ENCODE results near the gene USB1. TPM values are rescaled to one million over a fixed set of nuclear protein-coding genes. Genes with fewer than 3 reads are reported as not detected.

Gene USB1
- total RNA-seq, 4 donors from 2014 or later: 20.7 to 43.5 (median 26.8) TPM

GRCh38 chr16:58056580-58056979 lies 55.4 kb downstream of the USB1 start:
- TF ChIP-seq CTCF (IDR thresholded peaks at IDR 0.05; ENCODE audit: low read depth): no peak

GRCh38 chr16:58057121-58057520 lies 55.9 kb downstream of the USB1 start:
- no peak for TF ChIP-seq CTCF (IDR thresholded peaks at IDR 0.05; ENCODE audit: low read depth)

GRCh38 chr16:58057784-58058183 lies 56.6 kb downstream of the USB1 start:
- TF ChIP-seq CTCF (IDR thresholded peaks at IDR 0.05; ENCODE audit: low read depth): no peak

GRCh38 chr16:58062821-58063220 lies 61.6 kb downstream of the USB1 start:
- TF ChIP-seq CTCF (IDR thresholded peaks at IDR 0.05; ENCODE audit: low read depth): no peak

GRCh38 chr16:58063377-58064076 lies 62.3 kb downstream of the USB1 start:
- no peak for TF ChIP-seq CTCF (IDR thresholded peaks at IDR 0.05; ENCODE audit: low read depth)

- TF ChIP-seq CTCF (IDR thresholded peaks at IDR 0.05; ENCODE audit: low read depth): no peak
Observed at GRCh38 chr16:58070585-58070984, 69.4 kb downstream of the USB1 start.

Other genes starting within 250 kb of the USB1 start
- gene KIFC3, start 198.9 kb upstream of the USB1 start, total RNA-seq: 10 to 100 TPM; 17.9 to 58.8 (median 28.7) TPM
- not detected for gene CNGB1, start 30.3 kb upstream of the USB1 start, total RNA-seq
- gene ZNF319, start 735 bp upstream of the USB1 start, total RNA-seq: 10 to 100 TPM in 1 of 4 donors, 1 to 10 TPM in 3; 4.1 to 12.2 (median 5.1) TPM
- 10 to 100 TPM in 1 of 4 donors, 1 to 10 TPM in 3; 2.0 to 26.6 (median 3.4) TPM for gene MMP15, start 24.3 kb downstream of the USB1 start, total RNA-seq
- gene CFAP20, start 128.0 kb downstream of the USB1 start, total RNA-seq: 10 to 100 TPM; 13.8 to 27.5 (median 24.1) TPM
- gene CSNK2A2, start 196.7 kb downstream of the USB1 start, total RNA-seq: 10 to 100 TPM; 49.3 to 62.2 (median 55.0) TPM

All from subcutaneous adipose tissue (tissue), 4 donors.